B cell (primary cell): ENCODE results near the gene KLF11. TPM values are rescaled to one million over a fixed set of nuclear protein-coding genes. Genes with fewer than 3 reads are reported as not detected.

Experiments used
- ATAC-seq: fragments of 200-7000 bp; cut with Tn5 transposase; one replicate; pipeline ENCODE4 v1.10.0; 2021; ENCODE audit warnings: low read depth, mild to moderate bottlenecking, moderate number of reproducible peaks, moderate library complexity
- CTCF ChIA-PET: fragments of 350-600 bp; sonication (Branson Sonifier 250); formaldehyde crosslinking; loops from one replicate; lab custom pipeline; 2021; ENCODE audit warnings: antibody characterized with exemption, inconsistent platforms; lab: Charles Lee
- POLR2A ChIA-PET: fragments of 350-600 bp; sonication (Branson Sonifier 250); formaldehyde crosslinking; loops from one replicate; lab custom pipeline; 2021; ENCODE audit warnings: antibody characterized with exemption; lab: Charles Lee
- DNase-seq: peaks from one replicate; pipeline ENCODE4 v3.0.0; 2013
- H2AFZ ChIP-seq: 2 replicates; pipeline ENCODE4 v1.6.1; 2012; ENCODE audit warnings: mild to moderate bottlenecking, low read depth, low read length; ENCODE audit not compliant: insufficient read depth, poor library complexity, severe bottlenecking
- H3K27ac ChIP-seq, 2 donors: 1 replicate in 1 of 2; 2 replicates in 1 of 2; pipeline ENCODE4 v1.5.1; 2012 to 2013; ENCODE audit warnings: low read length in 2 of 2, mild to moderate bottlenecking in 2 of 2, moderate library complexity in 1 of 2
- H3K27me3 ChIP-seq, 4 experiments: fragments of 200-600 bp in 1 of 4; sonication (generic) in 1 of 4; replicated peaks in 1 of 4; 1 replicate in 2 of 4; 2 replicates in 2 of 4; pipeline versions ENCODE4 v1.6.1 to v1.7.0; 2013 to 2016; ENCODE audit warnings: low read length in 3 of 4, mild to moderate bottlenecking in 2 of 4, mixed read lengths in 1 of 4, moderate library complexity in 1 of 4; ENCODE audit not compliant: insufficient read depth in 4 of 4, control insufficient read depth in 3 of 4; ENCODE audit errors: control extremely low read depth in 1 of 4
- H3K36me3 ChIP-seq, 2 experiments: replicated peaks in 1 of 2; 1 replicate in 1 of 2; 2 replicates in 1 of 2; pipeline versions ENCODE4 v1.6.1 to v1.7.1; 2013; ENCODE audit warnings: low read length in 1 of 2; ENCODE audit not compliant: insufficient read depth in 2 of 2, control insufficient read depth in 1 of 2; ENCODE audit errors: control extremely low read depth in 1 of 2, extremely low read depth in 1 of 2
- H3K4me1 ChIP-seq, 2 donors: fragments of 200-600 bp in 1 of 2; sonication (generic) in 1 of 2; 1 replicate in 1 of 2; 2 replicates in 1 of 2; pipeline versions ENCODE4 v1.5.1 to v1.6.1; 2013 to 2017; ENCODE audit warnings: low read length in 2 of 2; ENCODE audit not compliant: control insufficient read depth in 2 of 2, insufficient read depth in 2 of 2
- H3K4me2 ChIP-seq: replicated peaks from 2 replicates; pipeline ENCODE3; 2012; ENCODE audit warnings: mild to moderate bottlenecking, low read depth, low read length; ENCODE audit not compliant: poor library complexity, severe bottlenecking
- H3K4me3 ChIP-seq, 5 experiments: fragments of 200-600 bp in 1 of 5; sonication (generic) in 1 of 5; 1 replicate in 3 of 5; 2 replicates in 2 of 5; pipeline versions ENCODE4 v1.5.1 to v1.7.0; 2011 to 2016; ENCODE audit warnings: low read length in 4 of 5, mild to moderate bottlenecking in 4 of 5, low read depth in 2 of 5, control low read depth in 1 of 5, moderate library complexity in 1 of 5; ENCODE audit not compliant: insufficient read depth in 1 of 5; ENCODE audit errors: control extremely low read depth in 1 of 5, extremely low read depth in 1 of 5
- H3K79me2 ChIP-seq: fragments of 200-600 bp; sonication (generic); one replicate; pipeline ENCODE4 v1.6.0; 2016; ENCODE audit warnings: low read length; ENCODE audit not compliant: control insufficient read depth, insufficient read depth
- H3K9ac ChIP-seq: fragments of 200-600 bp; sonication (generic); 2 replicates; pipeline ENCODE4 v1.6.1; 2017; ENCODE audit warnings: mild to moderate bottlenecking, low read length, moderate library complexity
- H3K9me3 ChIP-seq, 3 donors: one replicate each; pipeline versions ENCODE4 v1.6.1 to v1.7.1; 2013; ENCODE audit warnings: low read length in 2 of 3; ENCODE audit not compliant: control insufficient read depth in 2 of 3, insufficient read depth in 1 of 3; ENCODE audit errors: control extremely low read depth in 1 of 3
- H4K20me1 ChIP-seq: 2 replicates; pipeline ENCODE4 v1.6.0; 2012; ENCODE audit warnings: mild to moderate bottlenecking, low read length; ENCODE audit not compliant: insufficient read depth, control insufficient read depth, poor library complexity, severe bottlenecking
- H3K27ac Mint-ChIP-seq: one replicate; pipeline ENCODE4 v1.8.0; 2021; ENCODE audit warnings: mixed read lengths
- H3K27me3 Mint-ChIP-seq: one replicate; pipeline ENCODE4 v1.8.0; 2021; ENCODE audit warnings: mixed read lengths
- H3K4me1 Mint-ChIP-seq: one replicate; pipeline ENCODE4 v1.8.0; 2021; ENCODE audit warnings: mixed read lengths
- H3K4me3 Mint-ChIP-seq: one replicate; pipeline ENCODE4 v1.8.0; 2021; ENCODE audit warnings: mixed read lengths
- H3K9me3 Mint-ChIP-seq: one replicate; pipeline ENCODE4 v1.8.0; 2022; ENCODE audit warnings: mixed read lengths; ENCODE audit not compliant: insufficient read depth
- EZH2 ChIP-seq: IDR thresholded peaks from 2 replicates; pipeline ENCODE4 v1.6.1; 2012; ENCODE audit warnings: borderline replicate concordance, low read depth, mild to moderate bottlenecking, moderate library complexity, low read length; ENCODE audit not compliant: insufficient read depth, poor library complexity, severe bottlenecking
- WGBS: methylation state at CpG from one replicate; pipeline ENCODE4 v1.1.5; 2013; ENCODE audit warnings: missing lambda C conversion rate; ENCODE audit not compliant: insufficient coverage; 5-methylcytosine and 5-hydroxymethylcytosine counted together
- intact Hi-C: fragments of 100-400 bp; cut with micrococcal nuclease; formaldehyde crosslinking; loops from one replicate; pipeline ENCODE4 v1.10.0; 2022
- polyA plus RNA-seq: library from polyadenylated mRNA; depleted of rRNA; stranded (reverse); fragments of >200 nt; gene quantifications from 2 replicates; pipeline ENCODE4 v1.2.3, GENCODE V29; 2012
- total RNA-seq, 2 donors: library from RNA; stranded (reverse); fragments of 120-200 nt in 1 of 2; gene quantifications; 1 replicate in 1 of 2; 2 replicates in 1 of 2; pipeline versions ENCODE4 v1.2.3 to v1.2.4, GENCODE V29; 2013 to 2022
- TF ChIP-seq, protein P1 (sequence below): fragments of 200-600 bp; IDR thresholded peaks from one replicate; pipeline ENCODE4 v1.8.0; 2022; ENCODE audit warnings: antibody characterized with exemption, mild to moderate bottlenecking

KLF11 gene
- total and polyA plus RNA-seq, 2 donors (not counting 1 experiment from before 2014, with no cell fraction given): 20.8 to 48.4 TPM

DNA sequence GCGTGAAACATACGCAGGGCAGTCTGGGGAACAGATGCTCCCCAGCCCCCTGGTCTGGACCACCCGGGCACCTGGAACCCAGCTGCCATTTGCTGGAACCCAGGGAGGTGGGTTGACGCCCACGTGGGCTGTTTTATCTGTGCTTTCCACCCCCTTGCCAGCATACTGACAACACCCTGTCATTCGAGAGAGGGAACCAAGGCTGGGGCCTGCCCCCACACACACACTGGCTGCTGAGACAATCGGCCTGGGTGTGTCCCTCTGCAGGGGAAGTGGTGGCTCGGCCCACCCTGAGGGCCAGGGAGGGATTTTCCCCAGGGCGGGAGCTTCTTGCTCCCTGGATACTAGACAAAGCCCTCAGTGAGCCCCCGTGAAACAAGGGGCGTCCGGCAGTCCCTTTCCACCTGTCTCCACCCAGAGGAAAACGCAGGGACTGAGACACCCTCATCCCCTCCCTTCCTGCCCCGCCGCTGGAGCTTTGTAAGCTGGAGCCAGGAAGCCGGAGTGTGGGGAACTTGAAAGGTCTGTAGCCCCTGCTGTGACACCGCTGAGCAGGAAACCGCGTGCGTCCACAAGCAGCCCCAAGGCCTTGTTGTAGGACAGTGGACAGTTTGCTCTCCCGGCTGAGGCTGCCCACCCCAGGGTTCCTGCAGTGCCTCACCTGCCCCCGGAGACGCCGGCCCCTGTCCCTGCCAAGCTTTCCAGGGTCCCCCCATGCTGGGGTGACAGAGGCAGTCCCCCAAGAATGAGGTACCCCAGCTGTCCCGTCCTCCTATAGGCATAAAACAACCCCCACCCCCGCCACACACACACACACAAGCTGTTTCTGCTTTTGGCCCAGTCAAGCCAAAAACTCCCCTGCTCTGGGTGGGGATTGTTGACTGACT is 14.1 kb upstream of the KLF11 start:
- no peaks in the 10 kb centered on the region for H3K36me3 ChIP-seq
- H3K27me3 ChIP-seq: no peaks in the 10 kb centered on the region
- Mint-ChIP-seq H3K27me3 (no peaks in the 10 kb centered on the region), H3K4me3 (peak overlapping the region; percentile 82), H3K4me1 (peaks cover 48% of the 10 kb centered on the region), H3K9me3 (no peaks in the 10 kb centered on the region), H3K27ac (peak overlapping the region; percentile 86)
- H3K9me3 ChIP-seq: no peaks in the 10 kb centered on the region
- H2AFZ ChIP-seq: peak overlapping the region; percentile 79
- WGBS: 20% methylated on average over 21 of the region's 26 CpGs
- H3K79me2 ChIP-seq: peaks cover 9% of the 10 kb centered on the region
- peaks cover 44 to 59% of the 10 kb centered on the region in 2 donors for H3K4me1 ChIP-seq
- H3K4me2 ChIP-seq: peak overlapping the region; percentile 83
- intact Hi-C loops: loop anchor here (1.0 kb wide), 2 partner anchors 14 to 45 kb away; partner anchors contain the start of gene KLF11
- ATAC-seq: peak; percentile 98
- peak overlapping the region; percentile 82 for H3K9ac ChIP-seq
- no peaks in the 10 kb centered on the region for H4K20me1 ChIP-seq
- ChIA-PET CTCF (interaction anchor here (0.6 to 6.9 kb wide), 8 partner anchors 9 to 406 kb away, joined by 3 to 59 read pairs (median 4); no protein-coding TSS in a partner anchor), POLR2A (interaction anchor here (0.6 to 2.2 kb wide), 5 partner anchors 13 to 186 kb away, joined by 3 to 16 read pairs (median 6); partner anchors contain the start of genes KLF11 and TAF1B)
- DNase-seq: peak; percentile 90
- TF ChIP-seq EZH2: no peak
- TF ChIP-seq, protein P1, sequence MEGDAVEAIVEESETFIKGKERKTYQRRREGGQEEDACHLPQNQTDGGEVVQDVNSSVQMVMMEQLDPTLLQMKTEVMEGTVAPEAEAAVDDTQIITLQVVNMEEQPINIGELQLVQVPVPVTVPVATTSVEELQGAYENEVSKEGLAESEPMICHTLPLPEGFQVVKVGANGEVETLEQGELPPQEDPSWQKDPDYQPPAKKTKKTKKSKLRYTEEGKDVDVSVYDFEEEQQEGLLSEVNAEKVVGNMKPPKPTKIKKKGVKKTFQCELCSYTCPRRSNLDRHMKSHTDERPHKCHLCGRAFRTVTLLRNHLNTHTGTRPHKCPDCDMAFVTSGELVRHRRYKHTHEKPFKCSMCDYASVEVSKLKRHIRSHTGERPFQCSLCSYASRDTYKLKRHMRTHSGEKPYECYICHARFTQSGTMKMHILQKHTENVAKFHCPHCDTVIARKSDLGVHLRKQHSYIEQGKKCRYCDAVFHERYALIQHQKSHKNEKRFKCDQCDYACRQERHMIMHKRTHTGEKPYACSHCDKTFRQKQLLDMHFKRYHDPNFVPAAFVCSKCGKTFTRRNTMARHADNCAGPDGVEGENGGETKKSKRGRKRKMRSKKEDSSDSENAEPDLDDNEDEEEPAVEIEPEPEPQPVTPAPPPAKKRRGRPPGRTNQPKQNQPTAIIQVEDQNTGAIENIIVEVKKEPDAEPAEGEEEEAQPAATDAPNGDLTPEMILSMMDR: no peak
- peak overlapping the region; percentile 75 to 96 for H3K27ac ChIP-seq
- peak overlapping the region; percentile 16 to 76 (median 59) for H3K4me3 ChIP-seq
